Measurements from ENCODE around the gene JAG1.

DNA sequence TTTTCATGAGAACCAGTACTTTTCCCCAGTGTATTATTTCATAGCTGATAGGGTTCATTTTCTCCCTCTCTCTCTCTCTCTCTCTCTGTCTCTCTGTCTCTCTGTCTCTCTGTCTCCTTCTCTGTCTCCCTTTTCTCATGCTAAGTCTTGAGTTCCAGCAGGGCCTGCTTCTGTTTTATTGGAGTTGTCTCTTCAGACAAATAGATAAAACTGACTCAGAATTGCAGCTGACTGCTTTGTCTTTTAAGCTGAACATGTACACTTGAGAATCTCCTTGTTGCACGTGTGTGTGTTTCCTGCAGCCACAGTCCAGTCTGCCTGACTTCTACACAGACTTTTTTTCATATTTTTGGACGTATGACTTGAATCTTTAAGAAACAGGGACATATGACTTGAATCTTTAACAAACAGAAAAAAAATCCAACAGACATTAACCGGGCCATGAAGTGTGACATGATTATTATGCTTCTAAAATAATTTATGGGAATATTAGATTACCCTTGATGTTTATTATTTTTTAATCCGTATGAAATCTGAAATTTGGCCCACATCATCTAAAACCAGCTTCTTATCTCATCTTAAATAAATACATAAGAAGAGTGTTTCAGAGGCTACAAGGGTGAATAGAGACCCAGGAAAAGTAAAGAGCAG is 71.5 kb downstream of the JAG1 start:
- TF ChIP-seq, protein P1, sequence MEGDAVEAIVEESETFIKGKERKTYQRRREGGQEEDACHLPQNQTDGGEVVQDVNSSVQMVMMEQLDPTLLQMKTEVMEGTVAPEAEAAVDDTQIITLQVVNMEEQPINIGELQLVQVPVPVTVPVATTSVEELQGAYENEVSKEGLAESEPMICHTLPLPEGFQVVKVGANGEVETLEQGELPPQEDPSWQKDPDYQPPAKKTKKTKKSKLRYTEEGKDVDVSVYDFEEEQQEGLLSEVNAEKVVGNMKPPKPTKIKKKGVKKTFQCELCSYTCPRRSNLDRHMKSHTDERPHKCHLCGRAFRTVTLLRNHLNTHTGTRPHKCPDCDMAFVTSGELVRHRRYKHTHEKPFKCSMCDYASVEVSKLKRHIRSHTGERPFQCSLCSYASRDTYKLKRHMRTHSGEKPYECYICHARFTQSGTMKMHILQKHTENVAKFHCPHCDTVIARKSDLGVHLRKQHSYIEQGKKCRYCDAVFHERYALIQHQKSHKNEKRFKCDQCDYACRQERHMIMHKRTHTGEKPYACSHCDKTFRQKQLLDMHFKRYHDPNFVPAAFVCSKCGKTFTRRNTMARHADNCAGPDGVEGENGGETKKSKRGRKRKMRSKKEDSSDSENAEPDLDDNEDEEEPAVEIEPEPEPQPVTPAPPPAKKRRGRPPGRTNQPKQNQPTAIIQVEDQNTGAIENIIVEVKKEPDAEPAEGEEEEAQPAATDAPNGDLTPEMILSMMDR (IDR thresholded peaks at IDR 0.05; ENCODE audit: low read depth, low read length) = no peak
- TF ChIP-seq EZH2phosphoT487 (IDR thresholded peaks at IDR 0.05; ENCODE audit: low read depth) = no peak
